ENCODE measurements around the gene IGFN1.
"Not testable (repeated sequence)": the region's sequence is repeated elsewhere in the genome, so short reads cannot be mapped to it uniquely, and the experiment has no call there.

The IGFN1 gene

GRCh38 chr1:201153474-201154388 lies 36.9 kb upstream of the IGFN1 start:
- Histone ChIP-seq H3K9me3 (ENCODE audit: insufficient read depth, low read length) (no peaks in the 10 kb centered on the region), H3K9ac (ENCODE audit: insufficient read length, low read depth) (peak overlapping the region; percentile 92), H3K36me3 (ENCODE audit: insufficient read depth, insufficient read length, low read length) (peaks cover 46% of the 10 kb centered on the region), H3K4me3 (ENCODE audit: insufficient read length, low read depth) (peak overlapping the region; percentile 88), H3K27me3 (ENCODE audit: insufficient read depth, insufficient read length) (no peaks in the 10 kb centered on the region), H3K4me1 (ENCODE audit: insufficient read depth, insufficient read length) (peaks cover 6% of the 10 kb centered on the region)
- TF ChIP-seq SUZ12 (IDR thresholded peaks at IDR 0.05; ENCODE audit: extremely low read depth, insufficient read depth, insufficient read length) (no peak), ZNF274 (IDR thresholded peaks at IDR 0.05; ENCODE audit: low read depth, low read length) (no peak), YY1 (IDR thresholded peaks at IDR 0.05; ENCODE audit: insufficient read depth, insufficient read length) (no peak)
- DNase-seq (ENCODE audit: low read depth, low spot score), result peak; percentile 38

DNA sequence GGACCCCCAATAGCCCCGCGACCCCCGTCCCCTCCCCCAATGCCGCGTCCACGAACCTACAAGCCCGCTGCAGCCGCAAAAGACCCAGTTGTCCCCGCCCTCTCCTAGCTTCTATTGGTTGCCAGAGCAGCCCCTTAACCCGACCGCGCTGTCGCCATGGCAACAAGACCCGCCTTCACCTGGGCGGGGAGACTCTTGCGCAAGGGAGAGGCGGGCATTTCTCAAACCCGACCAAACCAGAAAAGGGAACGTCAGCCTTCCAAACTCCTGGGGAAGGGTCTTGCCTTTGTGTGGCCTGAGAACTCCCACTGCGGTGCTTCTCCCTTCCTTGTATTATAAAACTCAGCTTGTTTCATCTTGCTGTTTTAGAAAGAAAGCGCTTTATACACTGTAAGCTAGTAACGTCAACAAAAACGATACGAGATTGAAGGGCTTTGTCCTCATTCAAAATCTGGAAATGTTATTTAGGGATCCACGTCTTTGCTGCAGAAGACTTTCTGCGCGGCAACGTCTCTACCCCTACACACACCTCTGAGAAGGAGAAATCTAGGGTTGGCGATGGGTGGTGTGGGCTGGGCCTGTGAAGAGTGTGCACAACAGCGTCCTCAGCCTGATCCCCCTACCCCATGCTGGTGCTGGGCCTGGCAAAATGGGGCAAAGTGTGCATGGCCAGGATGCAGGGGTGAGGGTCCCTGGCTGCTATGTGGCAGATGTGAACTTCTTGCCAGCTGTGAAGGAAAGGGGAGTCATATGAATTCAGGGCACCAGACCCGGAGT lies 36.0 kb upstream of the IGFN1 start, which contains the start of gene TMEM9:
TMEM9 (minus strand) TSS at position 86 of the 777 bp plus-strand sequence. CDS start 551 bp downstream, outside the sequence.
- no peaks in the 10 kb centered on the region for H3K9me3 ChIP-seq (ENCODE audit: insufficient read depth, low read length)
- H3K36me3 ChIP-seq (ENCODE audit: insufficient read depth, insufficient read length, low read length), result peaks cover 38% of the 10 kb centered on the region
- H3K9ac ChIP-seq (ENCODE audit: insufficient read length, low read depth), result peak within 1 kb of the TSS; percentile 92
- peak; percentile 99 for DNase-seq (ENCODE audit: low read depth, low spot score)
- TF ChIP-seq YY1 (IDR thresholded peaks at IDR 0.05; ENCODE audit: insufficient read depth, insufficient read length) (no peak), ZNF274 (IDR thresholded peaks at IDR 0.05; ENCODE audit: low read depth, low read length) (no peak), SUZ12 (IDR thresholded peaks at IDR 0.05; ENCODE audit: extremely low read depth, insufficient read depth, insufficient read length) (no peak)
- peaks cover 4% of the 10 kb centered on the region for H3K4me1 ChIP-seq (ENCODE audit: insufficient read depth, insufficient read length)
- peak within 1 kb of the TSS; percentile 88 for H3K4me3 ChIP-seq (ENCODE audit: insufficient read length, low read depth)
- no peaks in the 10 kb centered on the region for H3K27me3 ChIP-seq (ENCODE audit: insufficient read depth, insufficient read length)

DNA sequence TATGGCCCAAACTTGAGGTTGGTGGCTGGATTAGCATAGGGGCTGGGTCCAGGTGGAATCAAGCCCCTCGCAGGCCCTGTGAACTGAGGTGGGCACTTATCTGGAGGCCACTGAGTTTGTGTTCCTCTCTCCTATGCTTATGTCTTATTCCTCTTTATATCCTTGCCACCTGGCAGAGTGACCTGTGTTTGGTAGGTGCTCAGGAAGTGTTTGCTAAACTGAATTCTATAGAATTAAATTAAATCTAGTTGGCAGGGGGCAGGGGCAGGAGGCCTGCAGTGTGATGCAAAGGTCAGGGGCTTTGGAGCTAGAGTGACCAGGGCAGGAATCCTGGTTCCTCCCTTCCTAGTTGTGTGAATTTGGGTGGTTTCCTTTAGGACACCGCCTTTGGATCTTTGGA lies 35.3 kb upstream of the IGFN1 start:
- H3K4me1 ChIP-seq (ENCODE audit: insufficient read depth, insufficient read length), result peaks cover 3% of the 10 kb centered on the region
- H3K9ac ChIP-seq (ENCODE audit: insufficient read length, low read depth), result no peak overlapping the region
- TF ChIP-seq ZNF274 (IDR thresholded peaks at IDR 0.05; ENCODE audit: low read depth, low read length), result no peak
- TF ChIP-seq SUZ12 (IDR thresholded peaks at IDR 0.05; ENCODE audit: extremely low read depth, insufficient read depth, insufficient read length), result no peak
- H3K36me3 ChIP-seq (ENCODE audit: insufficient read depth, insufficient read length, low read length), result peaks cover 30% of the 10 kb centered on the region
- no peak for DNase-seq (ENCODE audit: low read depth, low spot score)
- H3K9me3 ChIP-seq (ENCODE audit: insufficient read depth, low read length), result no peaks in the 10 kb centered on the region
- no peaks in the 10 kb centered on the region for H3K27me3 ChIP-seq (ENCODE audit: insufficient read depth, insufficient read length)
- no peak overlapping the region for H3K4me3 ChIP-seq (ENCODE audit: insufficient read length, low read depth)

DNA sequence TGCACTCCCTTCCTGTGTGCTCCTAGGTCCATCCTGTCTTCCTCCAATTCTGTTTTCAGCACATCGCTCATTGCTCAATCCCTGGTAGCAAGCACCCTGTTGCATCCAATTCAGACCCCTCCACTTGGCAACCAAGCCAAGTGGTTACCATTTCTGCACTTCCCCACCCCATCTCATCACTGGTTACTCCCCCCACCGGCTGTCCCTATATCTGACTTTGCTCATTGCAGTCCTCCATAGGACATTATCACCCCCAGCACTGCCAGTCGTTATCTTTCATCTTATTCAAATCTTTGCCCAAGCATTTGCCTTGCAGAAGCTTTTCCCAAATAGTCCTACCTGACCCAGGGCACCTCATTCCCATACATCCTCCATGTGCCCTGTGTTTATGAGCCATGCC lies 34.3 kb upstream of the IGFN1 start:
- TF ChIP-seq ZNF274 (IDR thresholded peaks at IDR 0.05; ENCODE audit: low read depth, low read length), result no peak
- H3K9me3 ChIP-seq (ENCODE audit: insufficient read depth, low read length), result no peaks in the 10 kb centered on the region
- H3K4me3 ChIP-seq (ENCODE audit: insufficient read length, low read depth), result no peak overlapping the region
- peaks cover 20% of the 10 kb centered on the region for H3K36me3 ChIP-seq (ENCODE audit: insufficient read depth, insufficient read length, low read length)
- no peaks in the 10 kb centered on the region for H3K27me3 ChIP-seq (ENCODE audit: insufficient read depth, insufficient read length)
- no peak for DNase-seq (ENCODE audit: low read depth, low spot score)
- peaks cover 3% of the 10 kb centered on the region for H3K4me1 ChIP-seq (ENCODE audit: insufficient read depth, insufficient read length)
- H3K9ac ChIP-seq (ENCODE audit: insufficient read length, low read depth), result no peak overlapping the region

- H3K4me3 ChIP-seq (ENCODE audit: insufficient read length, low read depth), result no peak overlapping the region
- DNase-seq (ENCODE audit: low read depth, low spot score), result no peak
- TF ChIP-seq SUZ12 (IDR thresholded peaks at IDR 0.05; ENCODE audit: extremely low read depth, insufficient read depth, insufficient read length), result no peak
- no peak for TF ChIP-seq YY1 (IDR thresholded peaks at IDR 0.05; ENCODE audit: insufficient read depth, insufficient read length)
- TF ChIP-seq ZNF274 (IDR thresholded peaks at IDR 0.05; ENCODE audit: low read depth, low read length), result no peak
- H3K9me3 ChIP-seq (ENCODE audit: insufficient read depth, low read length), result no peaks in the 10 kb centered on the region
- H3K4me1 ChIP-seq (ENCODE audit: insufficient read depth, insufficient read length), result peaks cover 3% of the 10 kb centered on the region
- H3K36me3 ChIP-seq (ENCODE audit: insufficient read depth, insufficient read length, low read length), result peaks cover 16% of the 10 kb centered on the region
- H3K9ac ChIP-seq (ENCODE audit: insufficient read length, low read depth), result no peak overlapping the region
- H3K27me3 ChIP-seq (ENCODE audit: insufficient read depth, insufficient read length), result no peaks in the 10 kb centered on the region
Measured at GRCh38 chr1:201156819-201157218, 33.8 kb upstream of the IGFN1 start.

DNA sequence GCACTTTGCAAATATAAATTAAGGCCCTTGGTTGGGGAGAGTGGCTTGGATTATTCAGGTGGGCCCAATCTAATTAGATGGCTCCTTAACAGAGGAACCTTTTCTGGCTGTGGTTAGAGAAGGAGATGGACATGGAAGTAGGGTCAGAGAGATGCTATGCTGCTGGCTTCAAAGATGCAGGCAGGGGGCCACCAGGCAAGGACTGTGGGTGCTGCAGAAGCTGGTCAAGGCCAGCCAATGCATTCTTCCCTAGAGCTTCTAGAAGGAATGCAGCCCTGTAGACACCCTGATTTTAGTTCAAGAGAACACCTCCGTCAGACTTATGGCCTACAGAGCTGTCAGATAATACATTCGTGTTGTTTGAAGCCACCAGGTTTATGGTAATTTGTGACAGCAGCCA lies 32.7 kb upstream of the IGFN1 start:
- TF ChIP-seq ZNF274 (IDR thresholded peaks at IDR 0.05; ENCODE audit: low read depth, low read length), result no peak
- TF ChIP-seq SUZ12 (IDR thresholded peaks at IDR 0.05; ENCODE audit: extremely low read depth, insufficient read depth, insufficient read length), result no peak
- no peak for TF ChIP-seq YY1 (IDR thresholded peaks at IDR 0.05; ENCODE audit: insufficient read depth, insufficient read length)
- H3K27me3 ChIP-seq (ENCODE audit: insufficient read depth, insufficient read length), result no peaks in the 10 kb centered on the region
- no peak overlapping the region for H3K9ac ChIP-seq (ENCODE audit: insufficient read length, low read depth)
- no peaks in the 10 kb centered on the region for H3K9me3 ChIP-seq (ENCODE audit: insufficient read depth, low read length)
- no peak overlapping the region for H3K4me3 ChIP-seq (ENCODE audit: insufficient read length, low read depth)
- peaks cover 3% of the 10 kb centered on the region for H3K4me1 ChIP-seq (ENCODE audit: insufficient read depth, insufficient read length)
- DNase-seq (ENCODE audit: low read depth, low spot score), result no peak
- H3K36me3 ChIP-seq (ENCODE audit: insufficient read depth, insufficient read length, low read length), result peaks cover 4% of the 10 kb centered on the region

GRCh38 chr1:201163036-201163435 lies 27.6 kb upstream of the IGFN1 start:
- not testable (repeated sequence) for H3K4me3 ChIP-seq (ENCODE audit: insufficient read length, low read depth); DNase-seq (ENCODE audit: low read depth, low spot score); H3K36me3 ChIP-seq (ENCODE audit: insufficient read depth, insufficient read length, low read length); H3K27me3 ChIP-seq (ENCODE audit: insufficient read depth, insufficient read length); H3K9me3 ChIP-seq (ENCODE audit: insufficient read depth, low read length); H3K4me1 ChIP-seq (ENCODE audit: insufficient read depth, insufficient read length); H3K9ac ChIP-seq (ENCODE audit: insufficient read length, low read depth)
